WTC11 (cell line): ENCODE measurements around the gene METTL13. TPM values are rescaled to one million over a fixed set of nuclear protein-coding genes. Genes with fewer than 3 reads are reported as not detected.
A peak's percentile ranks its signal among the peaks of the same experiment; 100 is the strongest.

Experiments
- ATAC-seq: fragments of 200-7000 bp; cut with Tn5 transposase; 2 replicates; pipeline ENCODE4 v1.10.0; 2021; ENCODE audit warnings: mild to moderate bottlenecking, moderate library complexity
- Bru-seq: library from RNA; stranded (reverse); fragments of 400-500 nt; gene quantifications from one replicate; lab custom pipeline; 2021; lab: Mats Ljungman, UMichigan
- CTCF ChIA-PET: fragments of 300-600 bp; sonication (Branson Sonifier 250); formaldehyde crosslinking; loops from one replicate; lab custom pipeline; 2021; ENCODE audit warnings: antibody characterized with exemption; lab: Charles Lee
- POLR2A ChIA-PET: fragments of 350-600 bp; sonication (Branson Sonifier 250); formaldehyde crosslinking; loops from one replicate; lab custom pipeline; 2021; ENCODE audit warnings: antibody characterized with exemption; lab: Charles Lee
- DNase-seq: peaks from one replicate; pipeline ENCODE4 v3.0.0; 2021; ENCODE audit warnings: low spot score
- H3K27ac Mint-ChIP-seq: 2 replicates; pipeline ENCODE4 v1.8.0; 2021; ENCODE audit warnings: mixed read lengths
- H3K27me3 Mint-ChIP-seq: 2 replicates; pipeline ENCODE4 v1.8.0; 2021; ENCODE audit warnings: low read depth, mild to moderate bottlenecking, moderate library complexity, mixed read lengths
- H3K36me3 Mint-ChIP-seq: 2 replicates; pipeline ENCODE4 v1.8.0; 2021; ENCODE audit warnings: mixed read lengths
- H3K4me1 Mint-ChIP-seq: 2 replicates; pipeline ENCODE4 v1.8.0; 2022; ENCODE audit warnings: mixed read lengths
- H3K4me3 Mint-ChIP-seq: 2 replicates; pipeline ENCODE4 v1.8.0; 2021; ENCODE audit warnings: mild to moderate bottlenecking, moderate library complexity, mixed read lengths
- H3K9me3 Mint-ChIP-seq: 2 replicates; pipeline ENCODE4 v1.8.0; 2021; ENCODE audit warnings: mixed read lengths
- E2F4 ChIP-seq: sonication (generic); formaldehyde crosslinking; IDR thresholded peaks from 2 replicates; pipeline ENCODE4 v1.8.1; 2022; ENCODE audit warnings: low read depth, mild to moderate bottlenecking, moderate library complexity, missing genetic modification reagents, borderline replicate concordance
- ESRRA ChIP-seq: sonication (generic); formaldehyde crosslinking; IDR thresholded peaks from 2 replicates; pipeline ENCODE4 v1.8.1; 2022; ENCODE audit warnings: mild to moderate bottlenecking, missing genetic modification reagents, borderline replicate concordance
- ETV6 ChIP-seq: sonication (generic); formaldehyde crosslinking; IDR thresholded peaks from 2 replicates; pipeline ENCODE4 v1.8.1; 2022; ENCODE audit warnings: mild to moderate bottlenecking, missing genetic modification reagents
- FOXJ3 ChIP-seq: sonication (generic); formaldehyde crosslinking; IDR thresholded peaks from 2 replicates; pipeline ENCODE4 v1.9.0; 2021; ENCODE audit warnings: missing genetic modification reagents, mild to moderate bottlenecking, borderline replicate concordance
- FOXK1 ChIP-seq: sonication (generic); formaldehyde crosslinking; IDR thresholded peaks from 2 replicates; pipeline ENCODE4 v1.8.0; 2022; ENCODE audit warnings: mild to moderate bottlenecking, moderate library complexity, missing genetic modification reagents
- FOXP4 ChIP-seq: sonication (generic); formaldehyde crosslinking; IDR thresholded peaks from 2 replicates; pipeline ENCODE4 v1.8.0; 2022; ENCODE audit warnings: mild to moderate bottlenecking, missing genetic modification reagents
- GTF2I ChIP-seq: fragments of 250-450 bp; sonication (Bioruptor Pico); conservative IDR thresholded peaks from 2 replicates; pipeline ENCODE4 v1.4.0; 2021; ENCODE audit warnings: mild to moderate bottlenecking
- HMGXB4 ChIP-seq: sonication (generic); formaldehyde crosslinking; IDR thresholded peaks from 2 replicates; pipeline ENCODE4 v1.8.1; 2023; ENCODE audit warnings: mild to moderate bottlenecking, moderate library complexity, missing genetic modification reagents
- IRF2 ChIP-seq: sonication (generic); formaldehyde crosslinking; IDR thresholded peaks from 2 replicates; pipeline ENCODE4 v1.8.0; 2022; ENCODE audit warnings: low read depth, missing genetic modification reagents, borderline replicate concordance
- JUN ChIP-seq: sonication (generic); formaldehyde crosslinking; IDR thresholded peaks from 2 replicates; pipeline ENCODE4 v1.8.0; 2023; ENCODE audit warnings: mild to moderate bottlenecking, missing genetic modification reagents
- MYBL2 ChIP-seq: sonication (generic); formaldehyde crosslinking; IDR thresholded peaks from 2 replicates; pipeline ENCODE4 v1.8.1; 2023; ENCODE audit warnings: mild to moderate bottlenecking, moderate library complexity, missing genetic modification reagents
- NFYB ChIP-seq: sonication (generic); formaldehyde crosslinking; conservative IDR thresholded peaks from 2 replicates; pipeline ENCODE4 v1.8.0; 2022; ENCODE audit warnings: low read depth, missing genetic modification reagents
- NR3C1 ChIP-seq: sonication (generic); formaldehyde crosslinking; conservative IDR thresholded peaks from 2 replicates; pipeline ENCODE4 v1.8.1; 2023; ENCODE audit warnings: low read depth, mild to moderate bottlenecking, missing genetic modification reagents
- SOX15 ChIP-seq: fragments of 250-450 bp; sonication (Bioruptor Pico); IDR thresholded peaks from 2 replicates; pipeline ENCODE4 v1.9.0; 2021; ENCODE audit warnings: mild to moderate bottlenecking
- SP1 ChIP-seq: sonication (generic); formaldehyde crosslinking; conservative IDR thresholded peaks from 2 replicates; pipeline ENCODE4 v1.8.1; 2022; ENCODE audit warnings: missing genetic modification reagents
- ZNF232 ChIP-seq: sonication (generic); formaldehyde crosslinking; IDR thresholded peaks from 2 replicates; pipeline ENCODE4 v1.8.0; 2022; ENCODE audit warnings: mild to moderate bottlenecking, missing genetic modification reagents
- ZNF281 ChIP-seq: sonication (generic); formaldehyde crosslinking; IDR thresholded peaks from 2 replicates; pipeline ENCODE4 v1.8.0; 2023; ENCODE audit warnings: mild to moderate bottlenecking, missing genetic modification reagents
- ZNF317 ChIP-seq: sonication (generic); formaldehyde crosslinking; IDR thresholded peaks from 2 replicates; pipeline ENCODE4 v1.8.1; 2023; ENCODE audit warnings: low read depth, mild to moderate bottlenecking, moderate library complexity, missing genetic modification reagents, borderline replicate concordance
- long read RNA-seq, 3 experiments: library from RNA in 1 of 3; library from capped mRNA in 1 of 3; library from polyadenylated mRNA in 1 of 3; unstranded in 2 of 3; stranded (forward) in 1 of 3; transcript quantifications; one replicate each; pipeline ENCODE4 v2.0.0, GENCODE V29; 2021
- total RNA-seq: library from RNA; stranded (reverse); gene quantifications from 3 replicates; pipeline ENCODE4 v1.2.3, GENCODE V29; 2021
- TF ChIP-seq, protein P1 (sequence below): fragments of 250-450 bp; sonication (Bioruptor Pico); IDR thresholded peaks from 2 replicates; pipeline ENCODE4 v1.9.0; 2021; ENCODE audit warnings: moderate library complexity, mild to moderate bottlenecking, inconsistent platforms, borderline replicate concordance
- TF ChIP-seq, protein P2 (sequence below): sonication (generic); formaldehyde crosslinking; IDR thresholded peaks from 2 replicates; pipeline ENCODE4 v1.8.0; 2023; ENCODE audit warnings: missing genetic modification reagents

The METTL13 gene, protein sequence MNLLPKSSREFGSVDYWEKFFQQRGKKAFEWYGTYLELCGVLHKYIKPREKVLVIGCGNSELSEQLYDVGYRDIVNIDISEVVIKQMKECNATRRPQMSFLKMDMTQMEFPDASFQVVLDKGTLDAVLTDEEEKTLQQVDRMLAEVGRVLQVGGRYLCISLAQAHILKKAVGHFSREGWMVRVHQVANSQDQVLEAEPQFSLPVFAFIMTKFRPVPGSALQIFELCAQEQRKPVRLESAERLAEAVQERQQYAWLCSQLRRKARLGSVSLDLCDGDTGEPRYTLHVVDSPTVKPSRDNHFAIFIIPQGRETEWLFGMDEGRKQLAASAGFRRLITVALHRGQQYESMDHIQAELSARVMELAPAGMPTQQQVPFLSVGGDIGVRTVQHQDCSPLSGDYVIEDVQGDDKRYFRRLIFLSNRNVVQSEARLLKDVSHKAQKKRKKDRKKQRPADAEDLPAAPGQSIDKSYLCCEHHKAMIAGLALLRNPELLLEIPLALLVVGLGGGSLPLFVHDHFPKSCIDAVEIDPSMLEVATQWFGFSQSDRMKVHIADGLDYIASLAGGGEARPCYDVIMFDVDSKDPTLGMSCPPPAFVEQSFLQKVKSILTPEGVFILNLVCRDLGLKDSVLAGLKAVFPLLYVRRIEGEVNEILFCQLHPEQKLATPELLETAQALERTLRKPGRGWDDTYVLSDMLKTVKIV
- total RNA-seq = 40.4 to 46.5 TPM (median 43.6 TPM) in 3 replicates
- percentile 88 among the genes with signal in this experiment for Bru-seq, nascent RNA
- long read RNA-seq, experiment 1, transcript METTL13-202 (8 exons, 3,022 nt) = minor isoform, 8 of 297 reads
- long read RNA-seq, experiment 1, transcript METTL13-201 (8 exons, 3,327 nt) = major isoform, 177 of 297 reads
- long read RNA-seq, experiment 1, partial matches to known transcripts = 39 of 297 reads
- long read RNA-seq, experiment 1, other reads (novel, unspliced or antisense) = 73 of 297 reads
- long read RNA-seq, experiment 2, transcript METTL13-201 (8 exons, 3,327 nt) = major isoform, 27 of 69 reads
- long read RNA-seq, experiment 2, partial matches to known transcripts = 27 of 69 reads
- long read RNA-seq, experiment 2, other reads (novel, unspliced or antisense) = 15 of 69 reads
- long read RNA-seq, experiment 3, transcript METTL13-202 (8 exons, 3,022 nt) = minor isoform, 10 of 141 reads
- long read RNA-seq, experiment 3, transcript METTL13-201 (8 exons, 3,327 nt) = major isoform, 75 of 141 reads
- long read RNA-seq, experiment 3, partial matches to known transcripts = 17 of 141 reads
- long read RNA-seq, experiment 3, other reads (novel, unspliced or antisense) = 39 of 141 reads

DNA sequence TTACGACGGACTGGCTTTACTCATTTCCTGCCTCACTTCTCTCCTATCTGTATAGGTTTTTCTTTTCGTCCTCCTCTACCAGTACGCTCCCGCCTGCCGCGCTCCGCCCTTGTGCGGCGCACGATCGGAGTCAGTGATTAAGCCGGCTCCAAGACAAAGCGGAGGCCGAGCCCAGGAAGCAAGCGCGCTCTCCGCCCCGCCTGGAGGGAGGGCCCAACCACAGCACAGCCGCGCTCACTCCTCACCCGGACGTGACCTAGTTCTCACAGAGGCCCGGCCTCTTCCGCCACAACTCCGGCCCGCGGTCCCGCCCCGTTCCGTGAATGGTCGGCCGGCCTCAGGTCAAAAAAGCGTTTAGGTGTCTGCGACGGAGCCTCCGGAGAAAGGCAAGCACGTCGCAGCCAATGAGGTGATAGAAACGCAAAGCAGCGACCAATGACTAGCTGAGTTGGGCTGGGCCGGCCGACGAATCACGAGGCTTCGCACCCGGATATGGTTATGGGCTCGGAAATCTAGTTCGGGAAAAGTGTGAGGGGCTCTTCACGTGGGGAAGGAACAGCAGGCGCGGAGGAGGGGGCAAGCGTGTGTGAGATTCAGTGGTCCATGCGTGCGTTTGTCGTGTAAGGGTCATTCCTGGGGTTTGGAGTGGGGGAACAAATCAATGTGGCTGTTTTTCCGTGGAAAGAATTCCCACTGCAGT is at the start of gene METTL13:
METTL13 (plus strand) TSS at position 485 of the 700 bp plus-strand sequence. CDS start 308 bp downstream, outside the sequence.
- no peaks in the 10 kb centered on the region for H3K9me3 Mint-ChIP-seq
- H3K4me3 Mint-ChIP-seq = peak within 1 kb of the TSS; percentile 94
- H3K4me1 Mint-ChIP-seq = peaks cover 12% of the 10 kb centered on the region
- ChIA-PET CTCF (interaction anchor here (0.7 to 6.5 kb wide), 9 partner anchors 19 to 621 kb away, joined by 3 to 50 read pairs (median 4); no protein-coding TSS in a partner anchor), POLR2A (interaction anchor here (0.6 to 2.0 kb wide), 6 partner anchors 15 to 138 kb away, joined by 3 to 12 read pairs (median 4); partner anchors contain the start of gene VAMP4)
- peaks cover 30% of the 10 kb centered on the region for H3K36me3 Mint-ChIP-seq
- no peaks in the 10 kb centered on the region for H3K27me3 Mint-ChIP-seq
- ATAC-seq (peak; percentile 98), DNase-seq (peak; percentile 98)
- H3K27ac Mint-ChIP-seq = peak within 1 kb of the TSS; percentile 98
- TF ChIP-seq IRF2 (CRISPR knock-in tag) (no peak), FOXK1 (CRISPR knock-in tag) (peak; percentile 88; the same call in 1 of the 2 replicates), JUN (CRISPR knock-in tag) (no peak), FOXJ3 (CRISPR knock-in tag) (no peak), SOX15 (CRISPR knock-in tag) (no peak), NR3C1 (CRISPR knock-in tag) (no peak), E2F4 (no peak), SP1 (CRISPR knock-in tag) (peak; percentile 96), ESRRA (CRISPR knock-in tag) (no peak), ZNF232 (CRISPR knock-in tag) (no peak; the same call in 1 of the 2 replicates), FOXP4 (CRISPR knock-in tag) (peak; percentile 60; the same call in 1 of the 2 replicates), HMGXB4 (0 out of 2 replicates have a peak, but pooled peaks have one; percentile 48), NFYB (CRISPR knock-in tag) (peak; percentile 90), GTF2I (CRISPR knock-in tag) (no peak), MYBL2 (CRISPR knock-in tag) (peak; percentile 80), ETV6 (peak; percentile 95), ZNF317 (CRISPR knock-in tag) (no peak), ZNF281 (CRISPR knock-in tag) (no peak)
- TF ChIP-seq, protein P1, sequence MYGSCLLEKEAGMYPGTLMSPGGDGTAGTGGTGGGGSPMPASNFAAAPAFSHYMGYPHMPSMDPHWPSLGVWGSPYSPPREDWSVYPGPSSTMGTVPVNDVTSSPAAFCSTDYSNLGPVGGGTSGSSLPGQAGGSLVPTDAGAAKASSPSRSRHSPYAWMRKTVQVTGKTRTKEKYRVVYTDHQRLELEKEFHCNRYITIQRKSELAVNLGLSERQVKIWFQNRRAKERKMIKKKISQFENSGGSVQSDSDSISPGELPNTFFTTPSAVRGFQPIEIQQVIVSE (CRISPR knock-in tag) = no peak
- TF ChIP-seq, protein P2, sequence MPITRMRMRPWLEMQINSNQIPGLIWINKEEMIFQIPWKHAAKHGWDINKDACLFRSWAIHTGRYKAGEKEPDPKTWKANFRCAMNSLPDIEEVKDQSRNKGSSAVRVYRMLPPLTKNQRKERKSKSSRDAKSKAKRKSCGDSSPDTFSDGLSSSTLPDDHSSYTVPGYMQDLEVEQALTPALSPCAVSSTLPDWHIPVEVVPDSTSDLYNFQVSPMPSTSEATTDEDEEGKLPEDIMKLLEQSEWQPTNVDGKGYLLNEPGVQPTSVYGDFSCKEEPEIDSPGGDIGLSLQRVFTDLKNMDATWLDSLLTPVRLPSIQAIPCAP = 0 out of 2 replicates have a peak, but pooled peaks have one; percentile 10
